ENCODE measurements around the gene SLC9B1.
"Not testable (repeated sequence)": the region's sequence is repeated elsewhere in the genome, so short reads cannot be mapped to it uniquely, and the experiment has no call there.

SLC9B1 gene

DNA sequence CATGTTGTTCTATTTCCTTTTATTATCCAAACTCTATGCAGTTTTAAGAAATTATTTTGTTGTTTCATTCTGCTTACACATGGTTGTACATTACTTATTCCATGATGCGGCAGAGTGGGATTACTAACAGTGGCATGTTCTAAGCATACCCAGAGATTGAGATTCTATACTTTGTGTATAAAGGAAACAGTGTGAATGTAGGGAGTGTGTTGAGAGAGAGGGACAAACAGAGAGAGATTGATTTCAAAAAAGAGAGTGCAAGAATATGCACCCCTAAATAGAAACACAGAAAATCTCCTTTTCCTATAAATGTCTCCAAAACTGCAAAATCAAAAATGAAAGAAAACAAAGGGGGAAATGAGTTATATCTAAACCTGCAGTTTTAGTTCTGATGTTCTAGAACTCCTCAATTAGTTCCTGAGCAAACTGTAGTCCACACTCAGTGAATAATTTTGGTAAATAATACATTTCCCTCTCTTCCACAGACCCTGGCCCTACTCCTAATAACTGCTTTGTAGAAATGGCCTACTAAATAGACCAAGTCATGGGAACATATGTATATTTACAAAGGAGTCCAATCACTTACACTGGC, 31.0 kb downstream of the SLC9B1 start:
- Histone ChIP-seq H3K36me3 (ENCODE audit: low read length) (no peaks in the 10 kb centered on the region), H2AFZ (ENCODE audit: low read depth, low read length, severe bottlenecking) (no peak overlapping the region), H3K9ac (ENCODE audit: low read length) (no peak overlapping the region), H3K4me2 (ENCODE audit: low read depth, low read length, poor library complexity, severe bottlenecking) (no peak overlapping the region), H3K9me2 (replicated peaks; ENCODE audit: insufficient read depth, low read length) (no peaks in the 10 kb centered on the region), H3K27ac (ENCODE audit: low read depth, low read length) (no peak overlapping the region), H3K27me3 (ENCODE audit: low read length) (no peaks in the 10 kb centered on the region), H3K4me3 (ENCODE audit: insufficient read depth, low read length, poor library complexity, severe bottlenecking) (no peak overlapping the region), H3K9me3 (ENCODE audit: insufficient read depth, low read length) (no peaks in the 10 kb centered on the region), H4K20me1 (ENCODE audit: low read depth, low read length) (no peaks in the 10 kb centered on the region), H3F3A (ENCODE audit: insufficient read depth) (no peaks in the 10 kb centered on the region), H3K79me2 (ENCODE audit: insufficient read depth, low read length) (no peaks in the 10 kb centered on the region)
- no peak for TF ChIP-seq EZH2phosphoT487 (conservative IDR thresholded peaks at IDR 0.05; ENCODE audit: low read length)
- TF ChIP-seq, protein P1, sequence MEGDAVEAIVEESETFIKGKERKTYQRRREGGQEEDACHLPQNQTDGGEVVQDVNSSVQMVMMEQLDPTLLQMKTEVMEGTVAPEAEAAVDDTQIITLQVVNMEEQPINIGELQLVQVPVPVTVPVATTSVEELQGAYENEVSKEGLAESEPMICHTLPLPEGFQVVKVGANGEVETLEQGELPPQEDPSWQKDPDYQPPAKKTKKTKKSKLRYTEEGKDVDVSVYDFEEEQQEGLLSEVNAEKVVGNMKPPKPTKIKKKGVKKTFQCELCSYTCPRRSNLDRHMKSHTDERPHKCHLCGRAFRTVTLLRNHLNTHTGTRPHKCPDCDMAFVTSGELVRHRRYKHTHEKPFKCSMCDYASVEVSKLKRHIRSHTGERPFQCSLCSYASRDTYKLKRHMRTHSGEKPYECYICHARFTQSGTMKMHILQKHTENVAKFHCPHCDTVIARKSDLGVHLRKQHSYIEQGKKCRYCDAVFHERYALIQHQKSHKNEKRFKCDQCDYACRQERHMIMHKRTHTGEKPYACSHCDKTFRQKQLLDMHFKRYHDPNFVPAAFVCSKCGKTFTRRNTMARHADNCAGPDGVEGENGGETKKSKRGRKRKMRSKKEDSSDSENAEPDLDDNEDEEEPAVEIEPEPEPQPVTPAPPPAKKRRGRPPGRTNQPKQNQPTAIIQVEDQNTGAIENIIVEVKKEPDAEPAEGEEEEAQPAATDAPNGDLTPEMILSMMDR (IDR thresholded peaks at IDR 0.05; ENCODE audit: insufficient read depth, low read length, poor library complexity, severe bottlenecking) = no peak

DNA sequence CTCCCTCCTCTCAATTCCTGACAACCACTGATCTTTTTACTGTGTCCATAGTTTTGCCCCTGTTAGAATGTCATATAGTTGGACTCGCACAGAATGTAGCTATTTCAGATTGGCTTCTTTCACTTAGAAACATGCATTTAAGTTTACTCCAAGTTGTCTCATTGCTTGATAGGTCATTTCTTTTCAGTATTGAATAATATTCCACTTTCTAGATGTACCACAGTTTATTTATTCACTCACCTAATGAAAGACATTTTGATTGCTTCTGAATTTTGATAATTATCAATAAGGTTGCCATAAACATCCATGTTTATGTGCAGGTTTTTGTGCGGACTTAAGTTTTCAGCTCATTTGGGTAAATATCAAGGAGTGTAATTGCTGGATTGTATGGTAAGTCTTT, 38.5 kb downstream of the SLC9B1 start:
- no peak overlapping the region for H3K4me2 ChIP-seq (ENCODE audit: low read depth, low read length, poor library complexity, severe bottlenecking)
- H3K27ac ChIP-seq (ENCODE audit: low read depth, low read length) = no peak overlapping the region
- H3F3A ChIP-seq (ENCODE audit: insufficient read depth) = no peaks in the 10 kb centered on the region
- no peaks in the 10 kb centered on the region for H3K9me2 ChIP-seq (replicated peaks; ENCODE audit: insufficient read depth, low read length)
- H3K27me3 ChIP-seq (ENCODE audit: low read length) = no peaks in the 10 kb centered on the region
- no peaks in the 10 kb centered on the region for H3K9me3 ChIP-seq (ENCODE audit: insufficient read depth, low read length)
- no peak overlapping the region for H2AFZ ChIP-seq (ENCODE audit: low read depth, low read length, severe bottlenecking)
- no peaks in the 10 kb centered on the region for H3K36me3 ChIP-seq (ENCODE audit: low read length)
- no peak overlapping the region for H3K4me3 ChIP-seq (ENCODE audit: insufficient read depth, low read length, poor library complexity, severe bottlenecking)
- H3K79me2 ChIP-seq (ENCODE audit: insufficient read depth, low read length) = no peaks in the 10 kb centered on the region
- H3K9ac ChIP-seq (ENCODE audit: low read length) = no peak overlapping the region
- TF ChIP-seq, protein P1 (IDR thresholded peaks at IDR 0.05; ENCODE audit: insufficient read depth, low read length, poor library complexity, severe bottlenecking) = no peak
- no peak for TF ChIP-seq EZH2phosphoT487 (conservative IDR thresholded peaks at IDR 0.05; ENCODE audit: low read length)
- no peaks in the 10 kb centered on the region for H4K20me1 ChIP-seq (ENCODE audit: low read depth, low read length)

DNA sequence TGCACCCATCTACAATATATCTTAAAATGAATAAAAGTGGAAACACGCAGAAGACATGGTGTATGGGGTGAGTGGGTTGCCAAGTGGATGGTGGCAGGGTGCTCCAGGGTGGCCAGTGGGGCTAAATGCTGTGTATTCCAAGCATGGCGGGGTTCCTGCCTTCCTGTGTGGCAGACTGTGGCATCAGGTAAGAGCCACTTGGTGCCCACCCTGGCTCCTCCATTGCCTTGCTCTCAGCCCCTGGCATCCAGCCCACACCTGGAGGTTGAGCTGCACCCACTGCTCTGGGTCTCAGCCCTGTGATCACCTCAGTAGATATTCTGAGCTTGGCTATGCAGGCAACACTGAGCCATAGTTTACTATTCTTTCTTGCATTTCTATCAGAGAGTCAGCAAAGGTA, 57.7 kb downstream of the SLC9B1 start:
- not testable (repeated sequence) for H3K9me2 ChIP-seq (replicated peaks; ENCODE audit: insufficient read depth, low read length); H4K20me1 ChIP-seq (ENCODE audit: low read depth, low read length); H3K4me3 ChIP-seq (ENCODE audit: insufficient read depth, low read length, poor library complexity, severe bottlenecking); H3K4me2 ChIP-seq (ENCODE audit: low read depth, low read length, poor library complexity, severe bottlenecking); H3K9ac ChIP-seq (ENCODE audit: low read length); H3K9me3 ChIP-seq (ENCODE audit: insufficient read depth, low read length); H2AFZ ChIP-seq (ENCODE audit: low read depth, low read length, severe bottlenecking); H3K27ac ChIP-seq (ENCODE audit: low read depth, low read length); H3F3A ChIP-seq (ENCODE audit: insufficient read depth); H3K27me3 ChIP-seq (ENCODE audit: low read length); H3K36me3 ChIP-seq (ENCODE audit: low read length); H3K79me2 ChIP-seq (ENCODE audit: insufficient read depth, low read length)

DNA sequence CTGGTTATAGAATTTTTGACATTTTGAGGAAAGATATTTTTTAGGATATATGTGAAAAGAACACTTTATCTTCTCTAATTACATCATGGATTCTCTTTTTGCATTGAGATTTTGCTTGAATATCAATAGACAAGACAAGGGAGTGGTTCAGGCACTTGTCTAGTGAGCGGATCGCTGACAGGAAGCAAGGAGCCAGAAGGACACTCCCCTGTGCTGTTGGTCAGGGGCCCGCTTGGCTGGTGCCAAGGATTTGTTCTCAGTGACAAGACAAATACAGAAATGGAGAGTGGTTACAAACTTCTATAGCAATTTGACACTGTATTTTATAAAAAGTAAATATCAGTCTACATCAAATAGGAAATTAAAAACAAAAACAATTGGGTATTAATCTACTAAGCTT, 60.0 kb downstream of the SLC9B1 start:
- Histone ChIP-seq H3F3A (ENCODE audit: insufficient read depth) (no peaks in the 10 kb centered on the region), H3K9ac (ENCODE audit: low read length) (no peak overlapping the region), H2AFZ (ENCODE audit: low read depth, low read length, severe bottlenecking) (no peak overlapping the region), H3K36me3 (ENCODE audit: low read length) (no peaks in the 10 kb centered on the region), H3K4me3 (ENCODE audit: insufficient read depth, low read length, poor library complexity, severe bottlenecking) (no peak overlapping the region), H3K79me2 (ENCODE audit: insufficient read depth, low read length) (no peaks in the 10 kb centered on the region), H4K20me1 (ENCODE audit: low read depth, low read length) (no peaks in the 10 kb centered on the region), H3K4me2 (ENCODE audit: low read depth, low read length, poor library complexity, severe bottlenecking) (no peak overlapping the region), H3K27me3 (ENCODE audit: low read length) (no peaks in the 10 kb centered on the region), H3K9me2 (replicated peaks; ENCODE audit: insufficient read depth, low read length) (no peaks in the 10 kb centered on the region), H3K9me3 (ENCODE audit: insufficient read depth, low read length) (no peaks in the 10 kb centered on the region), H3K27ac (ENCODE audit: low read depth, low read length) (no peak overlapping the region)
- TF ChIP-seq EZH2phosphoT487 (conservative IDR thresholded peaks at IDR 0.05; ENCODE audit: low read length) = no peak
- TF ChIP-seq, protein P1 (IDR thresholded peaks at IDR 0.05; ENCODE audit: insufficient read depth, low read length, poor library complexity, severe bottlenecking) = no peak
